ENCODE results near the gene SYNDIG1.

Gene SYNDIG1

DNA sequence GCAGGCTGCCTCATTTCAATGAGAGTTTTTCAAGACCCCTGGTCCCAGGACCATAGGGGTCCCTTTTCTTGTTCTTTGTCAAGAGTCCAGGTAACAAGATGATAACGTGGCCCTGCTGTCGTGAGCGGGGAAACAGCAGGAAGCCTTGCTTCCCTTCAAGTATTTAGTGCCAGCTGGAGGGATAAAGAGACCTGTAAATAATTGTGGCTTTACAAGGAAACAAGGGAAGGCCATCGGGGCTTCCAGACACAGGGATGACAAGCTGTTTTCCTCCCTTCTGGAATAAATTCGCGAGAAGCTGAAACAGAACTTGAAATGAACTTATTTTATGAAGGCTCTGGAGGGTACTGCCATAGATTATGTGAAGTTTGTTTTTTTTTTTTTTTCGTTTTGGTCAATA is 163.2 kb downstream of the SYNDIG1 start:
- H3K4me1 Mint-ChIP-seq (ENCODE audit: low read depth) = peaks cover 19% of the 10 kb centered on the region
- no peak overlapping the region for H3K27ac Mint-ChIP-seq
- no peaks in the 10 kb centered on the region for H3K36me3 Mint-ChIP-seq (ENCODE audit: low read depth)
- no peak overlapping the region for H3K4me3 Mint-ChIP-seq
- peaks cover 8% of the 10 kb centered on the region for H3K27me3 Mint-ChIP-seq
- no peaks in the 10 kb centered on the region for H3K9me3 Mint-ChIP-seq
- intact Hi-C loops (cut with micrococcal nuclease) = no loop called here

DNA sequence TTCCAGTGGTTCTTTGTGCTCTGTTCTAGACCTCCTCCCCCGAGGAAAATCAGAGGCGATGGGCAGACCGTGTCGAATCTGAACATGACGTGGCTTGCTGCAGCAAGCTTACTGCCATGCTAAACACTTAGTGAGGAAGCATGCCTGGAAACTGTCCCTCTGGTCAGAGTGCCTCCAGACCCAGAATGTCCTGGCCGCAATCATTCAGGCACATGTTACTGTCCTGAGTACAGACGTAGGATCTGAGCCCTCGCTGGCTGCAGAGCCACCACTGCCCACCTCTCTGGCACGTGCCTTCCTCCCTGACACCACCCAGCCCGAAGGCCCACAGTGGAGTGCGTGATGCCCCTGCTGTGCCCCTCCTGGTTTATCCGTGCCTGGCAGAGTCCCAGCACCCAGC is 163.6 kb downstream of the SYNDIG1 start:
- no peak overlapping the region for H3K27ac Mint-ChIP-seq
- no peak overlapping the region for H3K4me3 Mint-ChIP-seq
- peaks cover 4% of the 10 kb centered on the region for H3K27me3 Mint-ChIP-seq
- peaks cover 19% of the 10 kb centered on the region for H3K4me1 Mint-ChIP-seq (ENCODE audit: low read depth)
- H3K9me3 Mint-ChIP-seq = no peaks in the 10 kb centered on the region
- intact Hi-C loops (cut with micrococcal nuclease) = no loop called here
- no peaks in the 10 kb centered on the region for H3K36me3 Mint-ChIP-seq (ENCODE audit: low read depth)

DNA sequence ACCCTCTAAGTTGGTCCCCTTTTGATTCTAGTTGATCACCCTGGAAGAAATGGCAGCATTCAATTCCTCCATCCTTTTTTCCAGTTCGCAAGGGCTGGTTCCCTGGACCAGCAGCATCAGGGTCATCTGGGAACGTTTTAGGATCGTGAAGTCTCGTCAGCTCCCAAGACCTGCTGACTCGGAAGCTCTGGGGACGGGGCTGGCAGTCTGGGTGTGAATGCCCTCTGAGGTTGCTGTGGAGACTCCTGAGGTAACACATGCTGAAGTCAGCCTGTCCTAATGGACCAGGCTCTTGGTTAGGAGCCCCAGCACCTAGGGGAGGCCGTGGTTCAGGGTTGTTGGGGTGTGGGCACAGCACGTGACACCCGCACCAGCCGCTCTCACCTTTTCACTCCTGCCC is 164.1 kb downstream of the SYNDIG1 start:
- Mint-ChIP-seq H3K27me3 (peaks cover 1% of the 10 kb centered on the region), H3K4me1 (ENCODE audit: low read depth) (peaks cover 19% of the 10 kb centered on the region), H3K27ac (no peak overlapping the region), H3K9me3 (no peaks in the 10 kb centered on the region), H3K36me3 (ENCODE audit: low read depth) (no peaks in the 10 kb centered on the region), H3K4me3 (no peak overlapping the region)
- intact Hi-C loops (cut with micrococcal nuclease) = no loop called here

DNA sequence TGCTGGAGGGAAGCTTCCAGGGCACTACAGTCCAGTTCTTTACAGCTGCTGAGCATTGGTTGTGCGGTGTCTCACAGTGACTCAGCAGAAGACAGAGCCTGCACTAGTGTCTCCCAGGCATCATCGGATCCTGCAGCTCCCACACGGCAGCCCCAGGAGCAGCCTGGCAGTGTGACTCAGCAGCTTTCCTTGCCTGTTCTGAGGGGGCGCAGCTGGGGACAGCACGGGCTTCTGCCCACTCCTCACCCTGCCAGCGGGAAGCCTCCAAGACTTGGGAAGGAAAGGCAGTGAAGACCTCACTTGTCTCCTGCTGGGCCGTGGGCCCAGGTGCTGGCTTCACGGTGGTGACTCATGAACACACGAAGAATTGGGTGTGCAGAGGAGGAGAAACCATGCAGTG is 165.4 kb downstream of the SYNDIG1 start:
- H3K27me3 Mint-ChIP-seq = peaks cover 1% of the 10 kb centered on the region
- no peak overlapping the region for H3K4me3 Mint-ChIP-seq
- H3K4me1 Mint-ChIP-seq (ENCODE audit: low read depth) = peaks cover 10% of the 10 kb centered on the region
- no peaks in the 10 kb centered on the region for H3K9me3 Mint-ChIP-seq
- H3K27ac Mint-ChIP-seq = no peak overlapping the region
- intact Hi-C loops (cut with micrococcal nuclease) = no loop called here
- no peaks in the 10 kb centered on the region for H3K36me3 Mint-ChIP-seq (ENCODE audit: low read depth)

DNA sequence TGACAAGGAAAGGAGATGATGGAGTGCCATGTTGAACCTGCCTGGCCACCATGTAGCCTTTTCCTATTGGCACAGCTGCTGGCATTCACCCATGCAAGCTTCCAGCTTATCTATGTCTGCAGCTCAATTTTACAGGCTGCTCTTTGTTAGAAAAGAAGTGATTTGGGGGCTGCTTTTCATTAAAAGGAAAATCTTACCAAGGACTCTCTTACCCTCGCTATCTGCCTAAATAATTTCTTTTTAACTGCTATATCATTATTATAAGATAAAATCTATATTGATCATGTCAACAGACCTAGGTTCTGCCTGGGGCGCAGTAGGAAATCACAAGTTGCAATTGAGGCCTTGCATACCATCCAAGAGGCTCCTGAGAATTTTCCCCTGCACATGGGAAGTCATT is 167.2 kb downstream of the SYNDIG1 start:
- Mint-ChIP-seq H3K36me3 (ENCODE audit: low read depth) (no peaks in the 10 kb centered on the region), H3K4me3 (no peak overlapping the region), H3K4me1 (ENCODE audit: low read depth) (peaks cover 9% of the 10 kb centered on the region), H3K27me3 (peaks cover 1% of the 10 kb centered on the region), H3K27ac (no peak overlapping the region), H3K9me3 (no peaks in the 10 kb centered on the region)
- intact Hi-C loops (cut with micrococcal nuclease) = no loop called here

DNA sequence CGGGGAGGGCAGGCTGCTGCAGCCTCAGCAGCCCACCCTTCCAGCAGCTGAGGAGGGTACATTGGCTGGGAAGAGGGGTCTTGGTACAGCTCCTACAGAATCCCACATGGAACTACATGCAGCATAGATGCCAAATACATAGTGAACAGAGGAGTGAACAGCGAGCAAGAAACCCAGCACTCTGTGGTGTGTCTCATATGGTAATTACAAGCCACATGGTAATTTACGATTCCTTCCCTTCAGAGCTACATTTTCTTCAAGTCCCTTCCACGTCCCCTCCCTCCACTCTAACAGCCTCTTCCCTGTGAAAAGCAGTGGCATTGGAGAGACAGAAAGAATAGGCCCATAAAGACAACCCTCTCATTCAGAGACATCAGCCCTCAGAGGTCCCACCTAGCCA is 167.7 kb downstream of the SYNDIG1 start:
- Mint-ChIP-seq H3K9me3 (no peaks in the 10 kb centered on the region), H3K27me3 (peaks cover 1% of the 10 kb centered on the region), H3K4me3 (no peak overlapping the region), H3K27ac (no peak overlapping the region), H3K36me3 (ENCODE audit: low read depth) (no peaks in the 10 kb centered on the region), H3K4me1 (ENCODE audit: low read depth) (peaks cover 9% of the 10 kb centered on the region)
- intact Hi-C loops (cut with micrococcal nuclease) = no loop called here

DNA sequence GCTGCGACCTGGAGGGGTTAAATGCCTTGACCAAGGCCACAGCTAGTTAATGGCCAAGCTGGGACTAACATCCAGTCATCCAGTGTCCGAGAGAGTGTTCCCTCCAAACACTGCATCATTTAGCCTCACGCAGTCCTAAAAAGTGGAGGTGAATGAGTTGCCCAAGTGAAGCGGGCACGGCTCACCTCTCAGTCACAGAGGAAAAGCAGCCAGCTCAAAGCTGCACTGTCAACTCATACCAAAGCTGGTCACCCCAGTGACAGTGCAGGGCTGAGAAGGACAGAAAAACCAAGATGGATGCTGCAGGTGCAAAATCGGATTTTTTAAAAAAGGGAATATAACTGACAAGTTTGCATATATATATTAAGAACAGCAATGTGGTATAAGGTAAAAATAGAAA is 168.5 kb downstream of the SYNDIG1 start:
- no peak overlapping the region for H3K27ac Mint-ChIP-seq
- H3K4me1 Mint-ChIP-seq (ENCODE audit: low read depth) = peaks cover 9% of the 10 kb centered on the region
- H3K9me3 Mint-ChIP-seq = no peaks in the 10 kb centered on the region
- no peaks in the 10 kb centered on the region for H3K36me3 Mint-ChIP-seq (ENCODE audit: low read depth)
- no peak overlapping the region for H3K4me3 Mint-ChIP-seq
- H3K27me3 Mint-ChIP-seq = peaks cover 1% of the 10 kb centered on the region
- intact Hi-C loops (cut with micrococcal nuclease) = no loop called here

DNA sequence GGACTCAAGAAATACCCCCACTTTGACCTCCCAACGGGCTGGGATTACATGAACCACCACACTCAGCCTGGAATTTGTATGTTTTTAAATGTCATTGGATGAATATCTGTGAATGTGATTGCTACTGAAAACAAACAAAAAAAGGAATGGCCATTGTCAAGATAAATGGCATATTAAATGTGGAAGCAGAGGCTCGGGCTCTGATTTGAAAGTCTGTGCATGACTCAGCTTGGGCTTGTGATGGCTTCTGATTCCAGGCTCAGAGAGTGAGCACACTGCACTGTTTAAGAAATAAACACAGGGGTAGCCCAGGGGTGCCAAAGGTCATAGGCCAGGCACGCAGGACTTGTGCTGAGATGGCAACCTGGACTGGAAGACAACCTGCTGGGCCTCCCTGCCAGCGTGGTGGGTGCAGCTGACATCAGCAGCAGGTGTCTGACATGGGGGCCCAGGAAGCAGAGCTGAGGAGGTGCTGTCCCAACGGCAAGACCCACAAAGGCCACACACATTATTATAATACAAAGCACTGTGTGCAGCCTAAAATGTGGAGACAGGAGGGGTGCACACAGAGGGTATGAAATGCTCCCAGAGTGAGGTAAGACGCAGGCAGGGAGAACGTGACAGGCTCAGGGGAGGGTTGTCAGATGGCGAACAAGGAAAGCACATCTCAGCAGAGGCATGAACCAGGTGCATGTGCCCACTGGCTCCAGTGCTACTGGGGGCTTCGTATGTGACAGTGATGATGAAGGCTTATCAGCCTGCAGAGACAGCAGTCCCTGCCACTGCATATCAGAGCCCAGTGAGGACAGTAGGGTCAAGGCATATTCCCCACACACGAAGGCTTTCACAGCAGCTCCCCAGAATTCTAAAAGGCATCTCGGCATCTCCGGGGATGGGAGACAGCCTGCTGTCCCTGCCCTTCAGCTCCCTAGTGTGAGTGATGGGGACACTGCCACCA is 169.4 kb downstream of the SYNDIG1 start:
- intact Hi-C loops (cut with micrococcal nuclease) = no loop called here
- Mint-ChIP-seq H3K9me3 (no peaks in the 10 kb centered on the region), H3K36me3 (ENCODE audit: low read depth) (no peaks in the 10 kb centered on the region), H3K27me3 (peaks cover 1% of the 10 kb centered on the region), H3K27ac (no peak overlapping the region), H3K4me3 (no peak overlapping the region), H3K4me1 (ENCODE audit: low read depth) (peaks cover 9% of the 10 kb centered on the region)

DNA sequence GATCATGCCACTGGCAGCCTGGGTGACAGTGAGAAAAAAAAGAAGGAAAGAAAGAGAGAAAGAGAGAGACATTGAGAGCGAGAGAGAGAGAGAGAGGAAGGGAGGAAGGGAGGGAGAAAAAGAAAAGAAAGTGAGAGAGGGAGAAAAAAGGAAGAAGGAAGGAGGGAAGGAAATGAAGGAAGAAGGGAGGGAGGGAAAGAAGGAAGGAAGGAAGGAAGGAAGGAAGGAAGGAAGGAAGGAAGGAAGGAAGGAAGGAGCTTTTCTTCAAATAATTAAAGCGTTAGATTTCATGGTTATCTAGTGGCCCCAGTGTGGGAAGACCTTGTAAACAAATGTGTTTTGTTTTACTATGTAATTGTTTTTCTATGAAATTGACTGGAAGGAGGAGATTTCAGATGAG is 170.8 kb downstream of the SYNDIG1 start:
- Mint-ChIP-seq H3K36me3 (ENCODE audit: low read depth) (no peaks in the 10 kb centered on the region), H3K27me3 (peaks cover 1% of the 10 kb centered on the region), H3K4me1 (ENCODE audit: low read depth) (peaks cover under 1% of the 10 kb centered on the region), H3K9me3 (no peaks in the 10 kb centered on the region), H3K27ac (no peak overlapping the region), H3K4me3 (no peak overlapping the region)
- intact Hi-C loops (cut with micrococcal nuclease) = no loop called here

DNA sequence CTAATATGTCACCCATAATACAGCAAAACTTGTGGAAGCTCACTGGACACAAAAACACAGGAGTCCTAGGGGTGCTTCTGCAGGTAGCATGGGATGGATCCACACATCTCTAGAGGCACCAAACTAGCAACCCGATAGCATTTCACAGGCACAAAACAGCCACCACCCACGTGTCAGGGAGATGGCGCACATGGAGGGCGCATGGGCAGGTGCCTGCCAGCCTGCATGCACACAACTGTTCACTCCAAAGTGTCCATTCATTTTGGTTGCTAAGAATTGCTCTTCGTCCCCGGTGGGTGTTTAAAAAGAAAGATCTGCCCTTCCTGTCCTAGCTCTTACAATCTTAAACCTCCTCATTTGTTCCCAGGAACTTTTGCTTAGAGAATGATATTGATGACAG is 171.3 kb downstream of the SYNDIG1 start:
- intact Hi-C loops (cut with micrococcal nuclease) = no loop called here
- no peaks in the 10 kb centered on the region for H3K4me1 Mint-ChIP-seq (ENCODE audit: low read depth)
- no peaks in the 10 kb centered on the region for H3K9me3 Mint-ChIP-seq
- no peaks in the 10 kb centered on the region for H3K36me3 Mint-ChIP-seq (ENCODE audit: low read depth)
- no peak overlapping the region for H3K27ac Mint-ChIP-seq
- no peak overlapping the region for H3K4me3 Mint-ChIP-seq
- peaks cover under 1% of the 10 kb centered on the region for H3K27me3 Mint-ChIP-seq

DNA sequence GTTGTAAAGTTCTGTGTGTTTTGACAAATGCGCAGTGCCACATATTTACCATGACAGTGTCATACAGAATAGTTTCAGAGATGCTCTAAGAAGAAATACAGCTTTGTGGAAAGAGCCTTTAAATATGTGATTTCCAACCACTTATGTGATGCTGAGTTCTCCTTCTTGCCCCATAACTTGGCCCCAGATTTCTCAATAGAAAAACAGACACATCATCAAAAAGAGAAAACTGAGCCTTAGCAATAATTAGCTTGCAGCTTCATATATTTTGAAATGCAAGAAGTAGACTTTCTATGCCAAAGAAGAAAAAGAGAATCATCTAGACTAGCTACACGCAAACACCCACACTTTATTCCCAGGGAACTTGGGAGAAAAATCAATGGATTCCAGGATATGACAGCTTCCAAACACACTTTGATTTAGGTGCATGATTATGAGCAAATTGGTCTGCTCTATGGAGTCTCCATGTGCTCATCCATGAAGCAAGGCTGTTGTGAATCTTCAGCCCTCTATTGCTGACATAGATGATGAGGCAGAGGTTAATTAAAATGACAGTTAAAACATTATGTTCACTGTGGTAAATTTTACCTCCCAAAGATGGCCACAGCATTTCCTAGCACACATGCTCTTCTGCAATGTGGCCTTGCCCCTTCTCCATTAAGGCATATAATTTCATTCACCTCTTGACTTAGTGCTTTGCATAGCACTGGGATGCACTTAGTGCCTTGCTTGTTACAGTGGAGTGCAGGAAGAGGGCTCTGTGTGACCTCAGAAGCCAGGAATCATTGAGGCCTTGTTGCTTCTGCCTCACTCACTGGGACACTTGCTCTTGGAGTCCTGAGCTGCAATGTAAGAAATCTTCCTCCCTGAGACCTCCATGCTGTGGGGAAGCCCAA is 174.6 kb downstream of the SYNDIG1 start:
- H3K9me3 Mint-ChIP-seq = no peaks in the 10 kb centered on the region
- no peak overlapping the region for H3K4me3 Mint-ChIP-seq
- H3K27ac Mint-ChIP-seq = no peak overlapping the region
- no peaks in the 10 kb centered on the region for H3K27me3 Mint-ChIP-seq
- intact Hi-C loops (cut with micrococcal nuclease) = no loop called here
- no peaks in the 10 kb centered on the region for H3K4me1 Mint-ChIP-seq (ENCODE audit: low read depth)
- H3K36me3 Mint-ChIP-seq (ENCODE audit: low read depth) = no peaks in the 10 kb centered on the region

DNA sequence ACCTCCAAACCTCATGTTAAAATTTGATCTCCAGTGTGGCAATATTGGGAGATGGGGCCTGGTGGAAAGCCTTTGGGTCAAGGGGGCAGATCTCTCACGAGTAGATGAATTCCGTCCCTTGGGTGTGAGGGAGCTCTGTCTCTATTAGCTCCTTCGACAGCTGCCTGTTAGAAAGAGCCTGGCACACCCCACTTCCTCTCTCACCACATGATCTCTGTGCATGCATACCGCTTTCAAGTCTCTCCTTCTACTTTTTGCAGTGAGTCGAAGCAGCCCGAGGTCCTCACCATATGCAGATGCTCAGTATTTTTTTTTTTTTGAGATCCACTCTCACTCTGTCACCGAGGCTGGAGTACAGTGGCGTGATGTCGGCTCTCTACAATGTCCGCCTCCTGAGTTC is 176.9 kb downstream of the SYNDIG1 start:
- no peak overlapping the region for H3K27ac Mint-ChIP-seq
- H3K27me3 Mint-ChIP-seq = no peaks in the 10 kb centered on the region
- no peaks in the 10 kb centered on the region for H3K4me1 Mint-ChIP-seq (ENCODE audit: low read depth)
- intact Hi-C loops (cut with micrococcal nuclease) = no loop called here
- H3K9me3 Mint-ChIP-seq = no peaks in the 10 kb centered on the region
- no peaks in the 10 kb centered on the region for H3K36me3 Mint-ChIP-seq (ENCODE audit: low read depth)
- no peak overlapping the region for H3K4me3 Mint-ChIP-seq

DNA sequence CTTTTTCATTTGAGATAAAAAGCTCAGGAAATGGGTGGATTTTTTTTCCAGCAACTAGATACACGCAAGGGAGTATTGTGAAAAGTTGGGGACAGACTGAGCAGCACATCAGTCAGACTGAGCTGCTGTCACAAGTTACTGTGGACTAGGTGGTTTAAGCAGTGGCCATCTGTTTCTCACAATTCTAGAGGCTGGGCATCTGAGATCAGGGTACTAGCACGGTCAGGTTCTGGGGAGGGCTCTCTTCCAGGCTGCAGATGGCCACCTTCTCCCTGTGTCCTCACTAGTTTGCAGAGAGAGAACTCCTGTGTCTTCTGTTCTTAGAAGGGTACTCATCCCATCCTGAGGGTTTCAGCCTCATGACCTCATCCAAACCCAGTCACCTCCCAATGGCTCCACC is 178.3 kb downstream of the SYNDIG1 start:
- no peak overlapping the region for H3K27ac Mint-ChIP-seq
- no peak overlapping the region for H3K4me3 Mint-ChIP-seq
- H3K4me1 Mint-ChIP-seq (ENCODE audit: low read depth) = no peaks in the 10 kb centered on the region
- intact Hi-C loops (cut with micrococcal nuclease) = no loop called here
- H3K27me3 Mint-ChIP-seq = no peaks in the 10 kb centered on the region
- H3K9me3 Mint-ChIP-seq = no peaks in the 10 kb centered on the region
- no peaks in the 10 kb centered on the region for H3K36me3 Mint-ChIP-seq (ENCODE audit: low read depth)

DNA sequence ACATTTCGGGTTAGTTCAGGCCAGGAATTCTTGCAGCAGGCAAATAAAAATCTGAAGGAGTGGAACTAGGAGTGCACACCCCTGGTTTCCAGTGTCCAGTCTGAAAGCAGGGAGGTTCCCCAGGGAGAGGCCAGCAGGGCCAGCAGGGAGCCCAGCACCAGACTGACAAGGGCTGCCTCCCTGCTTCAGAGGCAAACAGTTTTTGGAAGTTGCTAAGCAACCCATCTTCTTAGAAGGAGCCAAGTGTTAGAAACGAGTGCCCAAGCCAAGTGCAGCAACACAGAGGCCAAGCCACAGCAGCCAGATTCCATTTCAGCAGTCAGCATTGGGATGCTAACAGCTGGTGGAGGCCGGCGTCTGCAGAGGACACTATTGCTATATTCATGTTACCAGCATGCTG is 179.1 kb downstream of the SYNDIG1 start:
- Mint-ChIP-seq H3K9me3 (no peaks in the 10 kb centered on the region), H3K27me3 (no peaks in the 10 kb centered on the region), H3K36me3 (ENCODE audit: low read depth) (no peaks in the 10 kb centered on the region), H3K4me1 (ENCODE audit: low read depth) (no peaks in the 10 kb centered on the region), H3K4me3 (no peak overlapping the region), H3K27ac (no peak overlapping the region)
- intact Hi-C loops (cut with micrococcal nuclease) = no loop called here

Measured in dendritic cell treated with granulocyte-macrophage colony-stimulating factor and Interleukin-4, amounts not matched to agents 40 ng/mL and 50 ng/mL, for 4 days (primary cell).